Measurements from ENCODE around the gene C17orf107.
"Not testable (repeated sequence)": the region's sequence is repeated elsewhere in the genome, so short reads cannot be mapped to it uniquely, and the experiment has no call there.

The C17orf107 gene

DNA sequence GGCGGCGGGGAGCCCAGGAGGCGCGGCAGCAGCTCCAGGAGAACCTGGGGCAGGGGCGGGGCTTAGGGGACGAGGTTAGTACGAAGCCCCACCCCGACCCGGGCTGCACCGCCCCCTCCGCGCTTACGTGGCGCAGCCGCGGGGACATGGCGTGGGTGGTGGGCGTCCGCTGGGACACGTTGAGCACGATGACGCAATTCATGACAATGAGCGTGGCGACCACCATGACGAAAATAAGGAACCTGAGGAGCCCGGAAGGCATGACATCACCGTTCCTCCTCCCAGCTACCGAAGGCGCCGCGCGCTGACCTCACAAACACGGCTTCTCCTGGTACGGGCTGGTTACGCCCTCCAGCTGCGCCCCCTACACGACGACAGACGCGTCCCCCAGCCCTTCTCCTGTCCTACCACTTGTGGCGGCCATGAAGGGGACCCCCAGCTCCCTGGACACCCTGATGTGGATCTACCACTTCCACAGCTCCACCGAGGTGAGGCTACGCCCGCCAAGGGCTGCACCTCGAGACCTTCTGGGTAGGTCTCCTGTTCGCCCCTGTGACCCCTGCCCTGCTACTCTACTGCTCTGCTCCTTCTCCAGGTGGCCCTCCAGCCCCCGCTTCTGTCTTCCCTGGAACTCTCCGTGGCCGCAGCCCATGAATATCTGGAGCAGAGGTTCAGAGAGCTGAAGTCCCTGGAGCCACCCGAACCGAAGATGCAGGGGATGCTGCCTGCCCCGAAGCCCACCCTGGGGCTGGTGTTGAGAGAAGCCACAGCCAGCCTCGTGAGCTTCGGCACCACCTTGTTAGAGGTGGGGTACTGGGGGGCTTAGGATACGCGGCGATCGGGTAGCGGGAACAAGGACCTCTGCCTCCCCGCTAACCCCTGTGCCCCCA is at the start of gene C17orf107:
TSS of gene C17orf107 (plus strand) at position 196 of the 890 bp plus-strand sequence. CDS start at position 423, 227 bp downstream.
- peak; percentile 89 for DNase-seq

DNA sequence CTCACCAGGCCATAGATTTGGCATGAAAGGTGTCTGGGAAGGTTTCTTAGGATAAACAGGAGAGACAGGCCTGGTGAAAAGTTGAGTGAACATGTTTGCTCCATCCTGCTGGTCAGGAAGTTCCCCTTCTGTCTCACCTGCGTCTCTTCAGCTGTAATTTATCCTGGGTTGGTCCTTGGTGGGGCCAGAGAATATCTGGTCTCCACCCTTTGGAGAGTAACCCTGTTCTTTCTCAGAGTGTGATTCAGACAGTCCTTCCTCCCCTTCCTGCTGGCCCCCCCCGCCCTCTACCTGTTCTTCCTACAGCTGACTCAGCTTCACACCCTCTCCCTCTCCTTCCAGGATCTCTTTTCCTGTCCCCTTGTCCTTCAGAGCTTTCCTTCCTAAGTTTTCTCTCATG is 49.1 kb upstream of the C17orf107 start:
- DNase-seq = no peak

DNA sequence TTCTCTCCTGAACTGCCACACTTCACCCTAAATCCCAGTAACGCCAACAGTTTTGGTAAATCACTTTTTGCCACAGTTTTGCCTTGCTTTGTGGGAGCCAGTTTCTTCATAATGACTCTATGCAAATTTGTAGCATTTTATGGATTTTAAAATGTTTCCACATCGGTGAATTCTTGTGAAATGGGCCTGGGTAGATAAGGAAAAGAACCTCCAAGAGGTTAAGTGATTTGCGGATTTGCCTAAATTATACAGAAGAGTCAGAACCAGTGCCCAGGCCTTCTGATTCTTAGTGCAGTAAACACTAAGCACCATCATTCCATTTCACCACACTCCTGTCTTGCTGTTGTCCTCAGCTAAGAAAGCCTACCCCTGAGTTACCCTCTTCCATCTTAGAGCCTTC is 48.3 kb upstream of the C17orf107 start:
- DNase-seq = no peak

DNA sequence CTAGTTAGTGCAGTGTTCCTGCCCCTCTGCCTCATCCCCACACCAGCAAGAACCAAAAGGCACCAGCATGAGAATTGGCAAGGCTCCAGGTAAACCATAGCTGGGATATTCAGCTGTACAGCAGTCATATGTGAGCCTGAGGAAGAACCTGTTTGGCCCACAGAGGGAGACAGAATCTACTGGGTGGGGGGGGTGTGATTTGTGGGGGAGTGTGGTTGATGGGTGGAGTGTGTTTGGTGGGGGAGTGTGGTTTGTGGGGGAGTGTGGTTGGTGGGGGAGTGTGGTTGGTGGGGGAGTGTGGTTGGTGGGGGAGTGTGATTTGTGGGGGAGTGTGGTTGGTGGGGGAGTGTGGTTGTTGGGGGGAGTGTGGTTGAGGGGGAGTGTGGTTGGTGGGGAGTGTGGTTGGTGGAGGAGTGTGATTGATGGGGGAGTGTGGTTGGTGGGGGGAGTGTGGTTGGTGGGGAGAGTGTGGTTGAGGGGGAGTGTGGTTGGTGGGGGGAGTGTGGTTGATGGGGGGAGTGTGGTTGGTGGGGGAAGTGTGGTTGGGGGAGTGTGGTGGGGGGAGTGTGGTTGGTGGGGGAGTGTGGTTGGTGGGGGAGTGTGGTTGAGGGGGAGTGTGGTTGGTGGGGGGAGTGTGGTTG is 46.6 kb upstream of the C17orf107 start:
- no peak for DNase-seq

DNA sequence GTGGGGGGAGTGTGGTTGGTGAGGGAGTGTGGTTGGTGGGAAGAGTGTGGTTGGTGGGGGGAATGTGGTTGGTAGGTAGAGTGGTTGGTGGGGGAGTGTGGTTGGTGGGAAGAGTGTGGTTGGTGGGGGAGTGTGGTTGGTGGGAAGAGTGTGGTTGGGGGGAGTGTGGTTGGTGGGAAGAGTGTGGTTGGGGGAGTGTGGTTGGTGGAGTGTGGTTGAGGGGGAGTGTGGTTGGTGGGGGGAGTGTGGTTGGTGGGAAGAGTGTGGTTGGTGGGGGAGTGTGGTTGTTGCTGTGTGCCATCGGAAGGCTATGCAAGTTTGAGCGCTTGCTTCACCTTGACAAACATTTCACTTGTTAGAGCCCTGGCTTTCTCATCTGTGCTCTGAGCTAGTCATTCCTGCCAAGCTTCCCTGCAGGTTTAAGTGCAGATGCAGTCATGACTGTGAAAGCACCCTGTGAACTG is 46.1 kb upstream of the C17orf107 start:
- DNase-seq = no peak

DNA sequence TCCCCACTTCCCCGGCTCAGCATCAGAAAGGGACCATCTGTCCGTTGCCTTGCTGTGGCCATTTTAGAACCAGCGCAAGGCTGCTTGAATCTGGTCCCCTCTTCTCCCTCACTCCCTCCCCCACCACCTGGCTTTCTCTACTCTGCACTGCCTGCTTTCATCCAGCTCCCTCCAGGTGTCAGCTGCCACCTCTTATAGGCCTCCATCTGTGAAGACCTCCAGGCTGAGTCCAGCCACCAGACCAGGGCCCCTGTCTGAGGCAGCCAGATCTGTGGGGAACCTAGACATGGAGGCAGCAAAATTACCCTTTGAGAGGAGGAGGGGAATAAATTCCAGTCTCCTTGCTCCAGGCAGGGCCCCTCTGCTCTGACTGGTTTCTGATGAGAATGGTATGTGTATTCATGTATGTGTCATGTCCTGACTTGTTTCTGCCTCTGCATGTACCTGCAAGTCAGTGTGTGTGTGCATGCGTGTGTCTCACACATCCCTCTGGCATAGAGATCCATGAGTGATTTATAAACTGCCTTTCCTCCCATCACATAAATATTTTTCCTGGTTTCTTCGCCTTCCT is 45.1 kb upstream of the C17orf107 start:
- no peak for DNase-seq

DNA sequence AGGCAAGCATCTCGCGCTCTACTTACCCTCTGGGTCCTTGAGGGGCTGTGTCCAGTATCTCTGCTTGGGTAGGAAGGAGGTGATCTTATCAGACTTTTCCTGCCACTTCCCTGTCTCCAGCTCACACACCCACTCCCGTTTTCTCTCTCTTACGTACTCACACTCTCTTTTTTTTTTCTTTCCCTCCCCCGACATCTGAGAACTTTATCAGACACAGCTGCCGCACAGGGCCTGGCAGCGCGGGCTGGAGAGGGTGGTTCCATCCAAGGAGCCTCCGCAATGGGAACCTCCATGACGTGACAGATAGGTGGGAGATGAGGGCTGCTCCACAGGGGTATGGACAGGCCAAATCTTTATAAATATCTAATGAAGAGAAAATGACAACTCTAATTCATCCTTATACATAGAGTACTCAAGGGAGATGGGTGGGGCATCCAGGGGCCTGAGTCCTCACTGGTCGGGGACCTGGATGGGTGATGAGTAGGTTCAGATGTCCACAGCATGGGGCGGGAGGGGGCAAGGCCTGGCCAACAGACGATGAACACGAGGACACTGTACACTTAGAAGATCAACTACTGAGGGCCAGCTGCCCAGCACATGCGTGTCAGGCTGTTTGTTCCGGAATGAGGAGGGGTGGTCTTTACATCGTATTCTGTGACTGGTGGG is 42.9 kb upstream of the C17orf107 start:
- no peak for DNase-seq

DNA sequence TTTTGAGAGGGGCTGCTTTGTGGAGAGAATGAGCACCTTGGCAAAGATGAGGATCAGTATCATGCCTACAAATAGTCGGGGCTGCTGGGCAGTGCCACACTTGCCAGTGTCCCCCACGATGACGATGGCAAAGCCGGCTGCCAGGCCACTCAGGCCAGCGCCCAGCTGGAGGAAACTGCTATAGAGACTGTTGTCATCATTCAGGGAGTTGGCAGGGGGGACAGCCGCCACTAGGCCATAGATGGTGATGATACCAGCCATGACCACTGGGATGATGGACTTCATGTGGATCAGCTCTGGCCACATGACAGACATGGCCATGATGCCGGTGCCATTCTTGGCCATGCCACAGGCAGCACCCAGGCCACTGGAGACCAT is 42.4 kb upstream of the C17orf107 start:
- no peak for DNase-seq

DNA sequence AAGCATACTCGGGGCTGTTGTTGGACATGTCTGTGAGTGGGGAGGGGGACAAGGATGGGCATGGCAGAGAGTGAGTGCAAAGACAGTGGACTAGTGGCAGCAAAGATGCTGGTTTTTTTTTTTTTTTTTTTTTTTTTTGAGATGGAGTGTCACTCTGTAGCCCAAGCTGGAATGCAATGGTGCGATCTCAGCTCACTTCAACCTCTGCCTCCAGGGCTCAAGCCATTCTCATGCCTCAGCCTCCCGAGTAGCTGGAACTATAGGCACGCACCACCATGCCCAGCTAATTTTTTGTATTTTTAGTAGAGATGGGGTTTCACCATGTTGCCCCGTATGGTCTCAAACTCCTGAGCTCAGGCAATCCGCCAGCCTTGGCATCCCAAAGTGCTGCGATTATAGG is 42.0 kb upstream of the C17orf107 start:
- not testable (repeated sequence) for DNase-seq

DNA sequence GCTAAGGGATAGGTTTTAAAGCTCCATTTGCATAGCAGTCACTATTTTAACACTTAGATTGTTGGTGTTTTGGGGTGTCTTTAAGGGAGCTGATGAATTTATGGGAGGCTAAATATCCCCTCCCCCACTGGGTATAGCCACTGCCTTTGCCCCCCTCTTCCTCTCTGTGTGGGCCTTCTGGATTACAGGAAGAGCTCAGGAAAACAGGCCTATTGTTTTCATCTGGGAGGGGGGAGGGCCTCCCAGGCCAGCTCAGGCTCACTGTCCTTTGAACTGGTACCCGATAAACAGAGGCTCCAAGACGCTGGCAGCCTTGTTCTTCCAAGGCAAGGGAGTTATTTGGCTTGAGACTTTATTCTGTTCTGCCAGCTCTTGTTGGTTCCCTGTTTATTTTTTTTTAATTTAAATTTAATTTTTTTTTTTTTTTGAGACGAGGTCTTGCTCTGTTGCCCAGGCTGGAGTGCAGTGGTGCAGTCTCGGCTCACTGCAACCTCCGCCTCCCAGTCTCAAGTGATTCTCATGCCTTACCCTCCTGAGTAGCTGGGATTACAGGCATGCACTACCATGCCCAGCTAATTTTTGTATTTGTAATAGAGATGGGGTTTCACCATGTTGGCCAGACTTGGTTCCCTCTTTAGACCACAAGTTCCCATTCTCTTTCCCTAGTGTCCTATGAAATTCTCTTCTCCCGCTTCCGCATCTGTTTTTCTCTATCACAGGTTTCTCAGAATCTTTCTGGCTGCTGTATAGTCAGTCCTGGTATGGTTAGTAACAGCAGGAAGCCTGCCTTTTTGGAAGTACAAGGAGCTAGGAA is 41.1 kb upstream of the C17orf107 start:
- DNase-seq = no peak

DNA sequence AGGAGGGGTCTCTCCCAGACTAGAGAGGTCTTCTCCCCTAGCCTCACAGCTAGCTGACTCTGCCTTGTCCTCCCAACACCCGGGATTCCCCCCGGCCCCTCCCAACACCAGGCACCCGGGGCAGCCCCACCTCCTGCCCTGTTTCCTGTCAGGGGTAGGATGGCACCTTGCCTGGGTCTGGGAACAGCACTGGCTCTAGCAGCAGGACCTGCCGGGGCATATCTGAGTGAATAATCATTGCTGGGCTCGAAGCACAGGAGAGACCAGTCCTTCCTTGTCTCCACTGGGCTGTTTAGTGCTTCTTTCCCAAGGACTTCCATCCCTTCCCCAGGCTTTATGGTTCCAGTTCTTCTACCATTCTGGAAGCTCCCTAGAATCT is 40.5 kb upstream of the C17orf107 start:
- no peak for DNase-seq

DNA sequence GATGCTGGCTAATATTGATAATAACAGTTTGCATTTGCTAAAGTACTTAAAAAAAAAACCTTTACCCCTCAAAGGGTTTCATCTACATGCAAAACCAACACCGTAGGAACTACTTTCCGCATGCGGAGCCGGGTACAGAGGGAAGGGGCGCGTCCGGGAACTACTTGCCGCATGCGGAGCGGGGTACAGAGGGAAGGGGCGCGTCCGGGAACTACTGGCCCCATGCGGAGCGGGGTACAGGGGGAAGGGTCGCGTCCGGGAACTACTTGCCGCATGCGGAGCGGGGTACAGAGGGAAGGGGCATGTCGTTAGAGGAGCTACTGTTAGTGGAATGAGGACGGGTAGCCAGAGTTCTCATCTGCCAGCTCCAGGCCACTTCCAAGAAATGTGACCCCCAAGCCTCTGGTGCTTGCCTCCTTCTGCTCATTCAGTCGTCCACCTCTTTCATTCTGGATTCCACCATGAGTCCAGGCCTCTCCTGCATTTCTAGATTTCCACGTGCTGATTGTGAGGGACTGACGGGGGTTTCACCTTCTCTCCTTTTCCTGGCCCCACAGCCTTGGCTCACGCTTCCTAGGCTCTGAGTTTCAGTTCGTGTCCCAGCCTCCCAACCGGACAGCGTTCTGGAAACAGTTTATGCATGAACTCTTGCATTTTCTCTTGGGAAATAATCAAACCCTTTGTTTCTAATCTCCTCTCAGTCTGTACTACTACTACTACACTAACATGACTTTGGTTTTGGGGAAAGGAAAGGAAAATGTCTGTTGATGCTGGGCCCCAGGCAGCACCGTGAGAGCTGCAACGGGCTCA is 39.3 kb upstream of the C17orf107 start:
- no peak for DNase-seq

DNA sequence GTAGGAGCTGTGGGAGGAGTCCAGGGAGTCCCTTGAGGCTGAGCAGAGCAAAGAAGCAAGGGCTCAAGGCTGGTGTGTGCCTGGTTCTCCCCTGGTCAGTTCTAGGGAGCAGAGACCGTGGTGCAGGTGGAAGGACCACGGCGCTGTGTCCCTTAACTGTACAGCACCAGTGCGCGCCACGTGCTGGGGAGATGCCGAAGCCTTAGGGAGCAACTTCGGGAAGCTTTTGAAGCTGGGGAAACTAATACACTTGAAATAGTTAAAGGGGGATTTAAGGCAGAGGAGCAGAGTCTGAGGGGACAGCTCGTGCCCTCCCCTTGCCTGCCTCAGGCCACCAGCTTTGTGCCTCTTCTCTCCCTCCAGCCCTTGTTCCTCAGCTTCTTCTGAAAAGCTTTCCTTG is 38.7 kb upstream of the C17orf107 start:
- no peak for DNase-seq

DNA sequence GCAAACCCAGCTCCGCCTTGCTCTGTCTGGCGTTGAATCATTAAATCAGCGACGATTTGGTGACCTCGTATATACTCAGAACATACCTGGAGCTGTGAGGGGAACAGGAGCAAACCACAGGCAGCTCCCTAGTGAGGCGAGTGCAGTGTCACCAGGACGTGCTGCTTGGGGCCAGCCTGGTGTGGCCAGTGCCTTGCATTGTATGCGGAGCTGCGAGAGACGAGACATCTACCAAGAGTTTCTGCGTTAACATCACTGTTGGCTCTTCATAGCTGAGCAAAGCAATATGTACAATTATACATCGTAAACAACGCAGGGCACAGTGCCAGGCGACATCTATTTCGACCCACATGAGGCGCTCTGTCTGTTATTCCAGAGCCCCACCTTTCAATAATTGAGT is 38.3 kb upstream of the C17orf107 start:
- DNase-seq = no peak

DNA sequence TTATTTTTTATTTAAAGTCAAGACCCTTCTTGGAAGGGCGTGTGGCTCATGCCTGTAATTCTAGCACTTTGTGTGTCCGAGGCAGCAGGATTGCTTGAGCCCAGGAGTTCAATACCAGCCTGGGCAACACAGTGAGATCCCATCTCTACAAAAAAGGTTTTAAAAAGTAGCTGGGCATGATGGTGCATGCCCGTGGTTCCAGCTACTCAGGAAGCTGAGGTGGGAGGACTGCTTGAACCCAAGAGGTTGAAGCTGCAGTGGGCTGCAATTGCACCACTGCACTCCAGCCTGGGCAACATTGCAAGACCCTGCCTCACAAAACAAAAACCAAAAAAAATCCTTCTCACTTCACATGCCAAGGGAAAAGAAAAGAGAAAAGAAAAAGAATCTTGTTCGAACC is 36.6 kb upstream of the C17orf107 start:
- DNase-seq = no peak

DNA sequence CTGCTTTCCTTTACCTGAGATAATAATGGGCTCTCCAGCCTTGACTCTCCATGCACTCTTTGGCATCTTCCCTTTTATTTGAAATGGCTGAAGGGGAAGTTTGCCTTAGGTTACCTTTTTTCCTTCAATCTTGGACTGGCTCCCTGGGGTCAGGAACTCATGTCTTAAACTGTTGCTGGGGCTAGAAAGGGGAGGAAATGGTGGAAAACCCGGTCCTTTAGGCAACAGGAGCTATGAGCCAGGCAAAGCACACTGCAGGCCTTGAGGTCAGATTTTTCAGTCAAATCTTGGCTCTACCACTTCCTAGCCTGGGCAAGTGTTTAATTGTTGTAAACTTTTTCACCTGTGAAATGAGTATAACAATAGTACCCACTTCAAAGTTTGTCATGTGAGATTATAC is 36.0 kb upstream of the C17orf107 start:
- DNase-seq = no peak

DNA sequence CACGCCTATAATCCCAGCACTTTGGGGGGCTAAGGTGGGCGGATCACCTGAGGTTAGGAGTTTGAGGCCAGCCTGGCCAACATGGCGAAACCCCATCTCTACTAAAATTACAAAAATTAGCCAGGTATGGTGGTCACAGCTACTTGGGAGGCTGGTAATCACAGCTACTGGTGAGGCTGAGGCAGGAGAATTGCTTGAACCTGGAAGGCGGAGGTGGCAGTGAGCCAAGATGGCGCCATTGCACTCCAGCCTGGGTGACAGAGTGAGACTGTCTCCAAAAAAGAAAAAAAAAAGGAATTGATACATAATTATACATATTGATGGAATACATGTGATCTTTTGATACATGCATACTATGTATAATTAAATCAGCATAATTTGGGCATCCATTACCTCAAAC is 31.8 kb upstream of the C17orf107 start:
- DNase-seq = not testable (repeated sequence)

DNA sequence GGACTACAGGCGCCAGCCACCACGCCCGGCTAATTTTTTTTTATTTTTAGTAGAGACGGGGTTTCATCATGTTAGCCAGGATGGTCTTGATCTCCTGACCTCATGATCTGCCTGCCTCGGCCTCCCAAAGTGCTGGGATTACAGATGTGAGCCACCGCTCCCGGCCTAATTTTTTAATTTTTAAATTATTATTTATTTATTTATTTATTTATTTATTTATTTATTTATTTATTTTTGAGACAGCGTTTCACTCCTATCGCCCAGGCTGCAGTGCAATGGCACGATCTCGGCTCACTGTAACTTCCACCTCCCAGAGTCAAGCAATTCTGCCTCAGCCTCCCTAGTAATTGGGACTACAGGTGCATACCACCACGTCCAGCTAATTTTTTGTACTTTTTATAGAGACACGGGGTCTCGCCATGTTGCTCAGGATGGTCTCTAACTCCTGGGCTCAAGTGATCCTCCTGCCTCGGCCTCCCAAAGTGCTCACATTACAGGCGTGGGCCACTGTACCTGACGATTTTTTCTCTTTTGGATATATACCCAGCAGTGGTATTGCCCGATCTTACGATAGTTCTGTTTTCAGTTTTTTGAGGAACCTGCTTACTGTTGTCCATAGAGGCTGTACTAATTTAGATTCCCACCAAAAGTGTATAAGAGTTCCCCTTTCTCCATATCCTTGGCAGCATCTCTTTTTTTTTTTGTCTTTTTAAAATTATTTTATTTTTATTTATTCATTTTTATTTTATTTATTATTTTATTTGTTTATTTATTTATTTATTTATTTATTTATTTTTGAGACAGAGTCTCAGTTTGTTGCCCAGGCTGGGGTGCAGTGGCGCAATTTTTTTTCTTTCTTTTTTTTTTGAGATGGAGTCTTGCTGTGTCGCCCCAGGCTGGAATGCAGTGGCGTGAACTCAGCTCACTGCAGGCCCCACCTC is 30.0 kb upstream of the C17orf107 start:
- DNase-seq = not testable (repeated sequence)

DNA sequence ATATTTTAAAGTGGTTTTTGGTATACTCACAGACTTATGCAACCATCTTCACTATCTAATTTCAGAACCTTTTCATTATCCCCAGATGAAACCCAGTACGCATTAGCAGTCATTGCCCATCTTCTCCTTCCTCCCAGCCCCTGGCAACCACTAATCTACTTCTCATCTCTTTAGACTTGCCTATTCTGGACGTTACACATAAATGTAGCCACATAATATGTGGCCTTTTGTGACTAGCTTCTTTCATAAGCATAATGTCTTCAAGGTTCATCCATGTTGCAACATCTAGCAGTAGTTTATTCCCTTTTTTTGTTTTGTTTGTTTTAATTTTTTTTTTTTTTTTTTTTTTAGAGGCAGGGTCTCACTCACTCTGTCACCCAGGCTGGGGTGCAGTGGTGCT is 28.5 kb upstream of the C17orf107 start:
- no peak for DNase-seq

DNA sequence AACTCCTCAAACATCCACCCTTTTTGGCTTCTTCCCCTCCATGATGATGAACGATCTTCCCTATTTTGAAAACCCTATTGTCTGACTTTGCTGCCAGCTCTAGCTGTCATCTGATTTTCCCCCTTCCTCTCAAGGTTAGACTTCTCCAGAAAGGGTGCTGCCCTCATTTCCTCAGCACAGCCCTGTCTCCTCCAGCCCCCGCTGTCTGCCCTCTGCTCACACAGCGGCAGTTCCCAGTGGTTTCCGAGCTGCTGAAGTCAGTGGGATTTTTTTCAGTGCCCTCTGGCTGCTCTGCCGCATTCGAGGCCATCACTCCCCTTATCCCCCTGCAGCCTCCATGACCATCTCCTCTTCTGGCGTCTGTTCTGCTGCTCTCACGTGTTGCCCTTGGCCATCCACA is 26.6 kb upstream of the C17orf107 start:
- no peak for DNase-seq
